Inferior parietal cortex (tissue), 1 donor: ENCODE results near the gene MKLN1.

Experiments used
- DNase-seq: peaks from one replicate; pipeline ENCODE4 v3.0.0-alpha.2; 2016; ENCODE audit errors: extremely low spot score

MKLN1 gene

DNA sequence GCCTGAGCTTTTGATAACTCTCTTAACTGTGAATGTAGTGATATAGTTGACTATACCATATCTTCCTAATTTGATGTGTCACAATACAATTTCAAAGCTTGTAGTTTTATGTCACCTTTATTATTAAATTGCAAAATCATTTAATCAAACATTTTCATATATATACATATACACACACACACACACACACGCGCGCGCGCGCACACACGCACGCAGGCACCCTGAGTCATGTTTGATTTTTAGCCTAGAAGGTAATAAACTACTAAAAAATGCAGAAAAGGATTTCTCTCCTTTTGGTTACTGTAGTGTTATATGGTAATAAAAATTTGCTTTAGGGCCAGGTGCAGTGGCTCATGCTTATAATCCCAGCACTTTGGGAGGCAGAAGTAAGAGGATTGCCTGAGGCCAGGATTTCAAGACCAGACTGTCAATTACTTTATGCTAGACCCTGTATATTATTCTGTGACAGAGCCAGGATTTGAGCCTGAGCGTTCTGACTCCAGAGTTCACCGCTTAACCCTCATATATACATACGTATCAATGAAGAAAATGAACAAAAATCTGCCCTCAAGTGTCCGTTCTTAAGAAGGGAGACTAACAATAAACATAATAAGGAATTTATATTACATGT lies 139.2 kb downstream of the MKLN1 start:
- no peak for DNase-seq

DNA sequence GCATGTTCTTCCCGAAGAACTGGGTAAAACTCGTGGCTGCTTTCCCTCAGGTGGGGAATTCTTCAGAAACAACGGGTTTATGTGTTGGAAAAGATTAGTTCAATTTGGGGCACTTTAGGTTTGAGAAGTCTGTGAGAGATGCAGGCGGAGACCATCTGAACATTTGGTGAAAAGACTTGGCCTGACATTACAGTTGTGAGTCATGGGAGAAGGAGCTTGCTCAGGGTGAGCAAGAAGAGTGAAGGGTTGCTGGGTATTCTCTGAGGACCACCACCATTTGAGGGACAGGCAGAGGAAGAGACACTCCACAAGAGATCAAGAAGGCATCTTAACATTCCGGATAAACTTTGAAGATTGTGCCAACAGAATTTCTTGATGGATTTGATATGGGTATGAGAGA lies 140.1 kb downstream of the MKLN1 start:
- no peak for DNase-seq

DNA sequence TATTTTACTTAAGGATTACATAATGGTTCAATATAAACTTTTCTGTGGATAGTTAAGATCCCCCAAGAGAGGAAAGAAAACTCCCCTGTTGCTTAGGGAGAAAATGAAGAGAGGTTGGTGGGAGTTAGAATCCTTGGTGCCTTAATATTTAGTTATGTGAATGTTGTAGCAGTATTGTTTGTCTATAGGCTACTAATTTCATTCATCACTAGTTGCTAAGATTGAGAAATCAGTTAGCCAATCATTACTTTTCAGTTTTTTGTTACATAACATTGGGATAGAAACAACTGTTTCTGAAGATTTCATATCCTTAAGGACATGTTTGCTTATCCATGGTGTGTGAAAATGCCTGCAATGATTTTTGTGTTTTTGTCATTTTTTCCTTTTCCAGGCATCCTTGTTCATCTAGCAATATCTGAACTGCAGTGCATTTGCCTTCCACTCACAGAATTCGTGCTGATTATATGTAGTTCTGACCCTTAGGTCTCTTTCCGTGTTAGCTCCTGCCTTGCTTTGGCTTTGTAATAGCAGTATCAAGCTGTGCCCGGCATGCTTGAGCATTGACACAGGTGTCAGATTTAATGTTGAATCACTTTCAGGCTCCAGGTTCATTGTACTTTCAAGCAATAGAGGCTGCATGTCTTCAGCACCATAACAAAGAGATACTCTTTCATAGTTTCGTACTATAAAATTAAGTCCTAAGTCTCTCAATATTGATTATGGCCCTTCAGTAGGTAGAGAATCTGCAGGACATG lies 143.8 kb downstream of the MKLN1 start:
- DNase-seq, result no peak

DNA sequence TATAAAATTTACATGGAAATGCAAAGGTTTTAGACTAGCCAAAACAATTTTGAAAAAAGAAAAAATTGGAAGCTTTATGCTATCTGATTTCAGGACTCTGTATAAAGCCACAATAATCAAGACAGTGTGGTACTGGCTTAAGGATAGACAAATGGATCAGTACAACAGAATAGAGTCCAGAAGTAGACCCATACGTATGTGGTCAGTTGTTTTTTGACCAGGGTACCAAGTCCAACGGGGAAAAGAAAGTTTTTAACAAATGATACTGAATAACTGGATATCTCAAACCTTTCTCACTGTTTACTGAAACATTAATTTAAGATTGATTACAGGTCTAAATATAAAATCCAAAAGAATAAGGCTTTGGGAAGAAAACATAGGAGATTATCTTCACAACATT lies 149.1 kb downstream of the MKLN1 start:
- no peak for DNase-seq

DNA sequence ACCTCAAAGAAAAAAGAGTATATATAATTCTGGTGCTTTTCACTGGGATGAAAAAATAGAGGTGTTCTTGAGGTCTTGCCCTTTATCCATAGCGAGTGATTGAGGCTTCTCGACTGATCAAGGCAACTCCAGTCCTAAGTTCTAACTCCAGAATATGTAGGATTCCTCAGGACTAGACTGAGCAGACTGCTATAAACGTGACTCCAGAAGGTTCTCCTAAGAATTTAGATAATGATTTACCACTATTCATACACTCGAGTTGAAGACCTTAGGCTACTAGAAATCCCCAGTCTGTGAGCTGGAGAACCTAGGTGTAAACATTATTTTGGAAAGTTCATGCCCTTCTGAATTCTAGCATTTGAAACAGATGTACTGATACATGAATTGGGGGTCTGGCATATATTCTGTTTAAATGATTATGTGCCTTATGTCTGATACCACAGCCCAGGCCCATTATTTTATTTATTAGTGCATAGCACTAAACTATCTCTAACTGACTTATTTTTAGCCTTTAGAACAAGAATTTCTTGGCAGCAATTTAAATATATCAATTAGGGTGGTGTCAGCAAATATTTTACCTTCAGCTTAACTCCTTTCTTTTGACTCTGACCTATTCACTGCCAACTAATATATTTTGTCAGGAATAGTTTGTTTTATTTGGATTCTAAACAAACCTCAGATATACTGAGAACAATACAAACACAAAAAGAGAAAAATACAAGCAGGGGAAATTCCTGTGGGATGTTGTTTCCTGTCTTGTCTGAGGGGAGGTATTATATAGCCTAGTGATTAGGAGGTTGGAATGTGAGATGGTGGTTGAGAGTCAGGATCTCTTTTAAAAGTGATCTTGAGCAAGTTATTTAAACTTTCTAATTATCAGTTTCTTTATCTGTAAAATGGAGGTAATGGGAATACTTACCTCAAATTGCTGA lies 153.0 kb downstream of the MKLN1 start:
- no peak for DNase-seq

DNA sequence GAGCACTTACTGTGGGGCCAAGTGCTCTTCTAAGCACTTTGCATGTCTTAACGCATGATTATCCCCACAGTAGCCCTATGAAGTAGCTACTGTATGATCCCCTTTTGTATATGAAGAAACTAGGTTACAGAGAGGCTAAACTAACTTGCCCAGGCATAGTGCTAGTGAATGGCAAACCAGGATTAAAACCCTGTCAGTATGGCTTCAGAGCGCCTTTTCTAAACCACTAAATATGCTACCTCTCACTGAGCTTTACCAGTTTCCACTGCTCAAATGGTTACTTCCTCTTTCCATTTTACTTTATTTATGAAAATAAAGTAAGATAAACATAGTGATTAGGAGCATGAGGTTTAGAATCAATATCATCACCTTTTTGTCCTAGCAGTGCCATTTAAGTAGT lies 155.1 kb downstream of the MKLN1 start:
- no peak for DNase-seq

DNA sequence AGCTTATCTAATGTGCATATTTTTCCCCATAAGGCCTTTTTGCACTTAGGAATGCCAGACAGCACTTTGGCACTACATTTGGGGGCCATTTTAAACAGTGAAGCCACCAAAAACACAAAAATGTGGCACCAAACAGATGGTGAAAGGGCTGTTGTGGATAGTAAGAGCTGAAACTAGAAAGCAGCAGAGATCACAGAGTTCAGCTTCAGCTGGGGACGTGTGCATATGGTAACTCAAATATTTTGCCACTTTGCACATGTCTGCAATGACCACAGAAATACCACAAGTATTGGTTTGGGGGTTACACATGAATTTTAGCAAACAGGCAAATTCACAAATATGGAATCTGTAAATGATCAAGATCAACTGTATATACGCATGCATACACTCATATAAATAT lies 155.9 kb downstream of the MKLN1 start:
- no peak for DNase-seq

DNA sequence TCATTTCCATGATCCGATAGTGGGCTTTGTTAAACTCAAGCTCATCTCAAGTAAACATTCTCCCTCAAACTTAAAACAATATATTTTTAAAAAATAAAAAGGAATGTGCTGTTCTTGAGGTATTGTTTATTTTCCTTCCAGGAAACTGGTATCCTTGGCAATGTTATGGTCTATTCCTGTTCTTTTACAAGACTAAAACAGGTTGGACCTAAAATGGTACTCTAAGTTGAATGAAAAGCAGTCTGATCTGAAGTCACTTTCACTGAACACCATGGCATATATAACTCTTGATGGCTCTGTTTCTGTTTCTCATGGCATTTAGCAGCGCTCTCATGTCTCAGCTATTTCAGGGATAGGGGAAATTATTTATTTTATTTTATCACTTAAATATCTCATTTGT lies 158.7 kb downstream of the MKLN1 start:
- no peak for DNase-seq

DNA sequence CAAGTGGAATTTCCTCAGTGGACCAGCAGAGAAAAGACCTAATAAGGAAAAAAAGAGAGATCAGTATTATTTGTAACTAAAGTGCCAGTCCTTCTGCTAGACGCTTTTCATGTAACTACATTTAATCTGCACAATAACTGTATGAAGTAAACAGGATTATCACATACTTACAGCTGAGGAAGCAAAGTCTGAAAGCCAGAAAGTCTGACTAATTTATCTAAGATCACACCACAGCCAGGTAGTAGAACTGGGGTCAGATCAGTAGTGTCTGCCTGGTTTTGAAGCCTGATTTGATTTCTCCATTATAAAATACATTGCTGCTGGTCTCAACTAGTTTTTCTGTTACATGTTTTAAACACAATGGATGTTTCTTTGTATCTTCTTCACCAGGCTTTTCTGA lies 159.5 kb downstream of the MKLN1 start:
- no peak for DNase-seq

DNA sequence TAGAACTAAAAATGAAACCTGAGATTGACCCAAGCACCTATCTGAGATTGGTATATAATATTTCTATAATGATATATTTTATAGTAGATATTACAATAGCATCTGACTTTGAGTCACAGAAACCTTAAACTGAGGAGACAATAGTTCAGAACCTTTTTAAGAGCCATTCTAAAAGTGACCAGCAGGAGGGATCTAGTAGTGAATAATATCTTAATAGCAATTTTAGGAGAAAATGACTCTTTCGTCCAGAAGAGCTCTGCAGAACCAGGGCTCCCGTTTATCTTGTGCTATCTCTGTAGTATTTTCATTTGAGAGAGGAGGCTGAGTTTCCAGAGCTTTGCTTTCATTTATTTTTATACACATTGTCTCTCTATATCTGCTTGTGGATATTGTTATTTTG lies 160.7 kb downstream of the MKLN1 start:
- DNase-seq, result no peak

DNA sequence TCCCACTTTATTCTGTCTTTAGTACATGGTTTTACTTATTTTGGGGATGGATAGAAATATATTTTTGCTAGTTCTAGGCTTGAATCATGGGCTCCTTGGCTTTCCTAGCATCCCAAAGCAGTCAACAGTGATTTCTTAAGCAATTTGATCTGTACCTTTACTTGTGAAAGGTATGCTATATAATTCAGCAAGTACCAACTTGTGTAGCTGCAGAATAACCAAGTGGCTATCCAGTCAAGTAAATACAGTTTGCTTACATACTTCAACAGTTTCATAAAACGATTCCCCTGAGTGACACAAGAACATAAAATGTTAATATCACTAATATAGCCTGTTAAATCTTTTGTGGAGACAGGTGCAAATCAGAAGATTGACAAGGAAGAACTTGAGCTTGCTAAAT lies 161.5 kb downstream of the MKLN1 start:
- no peak for DNase-seq

DNA sequence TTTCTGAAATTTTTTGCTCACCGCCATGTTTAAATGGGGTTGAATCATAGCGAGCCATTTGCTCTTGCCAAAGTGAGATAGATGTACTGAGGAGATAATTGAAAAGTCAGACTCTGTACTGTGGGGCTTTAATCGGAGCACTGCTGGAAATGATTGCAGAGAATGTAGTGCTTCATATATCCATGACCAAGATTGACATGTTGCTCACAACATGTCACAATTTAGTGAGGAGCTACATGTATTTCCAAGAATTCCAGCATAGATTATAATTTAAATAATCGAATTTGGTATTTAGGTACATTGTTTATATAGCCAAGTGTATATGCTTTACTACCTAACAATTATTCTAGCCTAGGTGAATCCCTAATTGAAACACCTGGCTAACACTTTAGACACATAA lies 162.2 kb downstream of the MKLN1 start:
- DNase-seq, result no peak

DNA sequence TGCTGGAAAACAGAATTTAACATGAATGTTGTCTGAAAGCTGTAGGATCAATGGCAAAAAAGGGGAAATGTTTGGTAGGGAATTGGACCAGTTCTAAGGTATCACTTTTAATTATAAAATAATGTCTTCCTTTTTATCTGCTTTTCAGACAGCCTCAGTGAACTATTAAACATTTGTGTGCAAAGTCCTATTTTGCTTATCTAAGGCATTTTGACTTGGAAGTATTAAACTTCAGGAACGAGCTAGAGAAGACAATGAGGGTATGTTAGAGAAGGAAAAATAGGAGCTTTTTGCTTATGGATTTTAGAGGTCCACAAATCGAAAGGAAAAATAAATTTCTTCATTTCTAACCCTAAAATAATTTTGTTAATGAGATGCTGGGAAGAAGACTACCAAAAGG lies 165.4 kb downstream of the MKLN1 start:
- no peak for DNase-seq

DNA sequence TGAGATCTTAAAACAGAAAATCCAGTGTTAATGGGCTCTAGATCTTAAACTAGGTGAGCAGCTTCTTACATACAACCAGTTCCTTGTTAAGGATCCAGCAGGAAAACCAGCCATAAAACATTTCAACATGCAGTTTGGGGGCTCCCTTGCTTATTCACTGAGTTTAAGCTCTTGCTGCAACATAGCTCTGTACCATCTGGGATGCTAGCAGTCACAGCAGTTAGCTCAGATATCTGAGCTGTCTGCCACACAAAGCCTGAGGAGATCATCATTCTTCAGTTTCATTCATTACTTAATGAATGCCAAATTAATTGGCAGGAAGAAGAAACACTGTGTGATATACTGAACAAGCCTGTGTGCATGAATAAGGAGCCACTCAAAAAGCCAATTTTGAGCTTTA lies 165.9 kb downstream of the MKLN1 start:
- no peak for DNase-seq

DNA sequence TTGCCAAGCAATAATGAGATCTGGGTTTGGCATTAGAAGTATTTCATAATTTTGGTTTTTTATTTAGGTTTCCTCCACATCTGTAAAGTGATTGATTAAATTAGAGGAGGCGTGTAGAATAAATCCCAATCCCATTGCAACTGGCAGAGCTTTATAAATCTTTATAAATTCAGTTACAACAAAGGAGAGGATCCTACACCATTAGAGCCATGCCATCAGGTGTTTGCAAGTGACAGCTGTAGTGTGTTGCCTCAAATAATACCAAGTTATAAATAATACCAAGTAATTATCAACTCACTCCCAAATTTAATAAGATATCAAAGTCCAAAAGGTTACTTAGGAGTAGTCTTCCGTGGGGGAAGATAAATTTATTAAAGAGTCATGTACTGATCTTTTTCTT lies 166.5 kb downstream of the MKLN1 start:
- no peak for DNase-seq

DNA sequence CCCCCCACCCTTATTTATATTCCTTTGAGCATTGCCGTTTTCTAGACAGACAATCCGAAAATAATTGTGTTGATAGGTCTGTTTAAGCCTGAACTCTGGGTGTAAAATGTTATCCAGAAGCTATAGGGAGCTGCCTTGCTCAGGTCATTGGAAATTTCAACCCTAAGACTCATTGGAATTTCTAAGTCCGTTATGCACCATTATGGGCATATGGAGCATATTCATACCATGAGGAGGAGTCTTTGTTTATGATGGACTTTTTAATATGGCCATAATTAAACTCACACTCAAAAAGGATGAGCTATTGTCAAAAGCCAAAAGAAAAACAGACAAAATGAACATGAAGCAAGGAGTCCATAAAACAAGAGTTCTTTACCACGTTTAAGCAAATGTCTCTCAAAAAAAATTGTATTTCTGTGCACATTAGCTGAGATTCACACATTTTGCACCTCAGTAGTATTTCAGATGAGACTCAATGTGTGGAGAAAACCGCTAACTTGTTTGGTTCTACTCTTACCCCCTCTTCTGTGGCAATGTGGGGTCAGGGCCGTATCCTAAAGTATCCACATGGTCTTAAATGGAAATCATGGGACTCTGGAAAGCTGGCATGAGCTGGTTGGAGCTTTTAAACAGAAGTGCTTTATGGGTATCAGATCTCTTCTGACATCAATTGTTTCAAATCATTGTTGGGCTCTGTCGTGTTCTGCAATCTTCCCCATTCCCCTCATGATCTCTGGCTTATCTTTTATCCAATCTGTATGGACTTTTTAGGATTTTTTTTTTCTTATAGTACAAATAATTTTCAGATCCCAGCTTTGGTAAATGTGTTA lies 168.2 kb downstream of the MKLN1 start:
- no peak for DNase-seq

DNA sequence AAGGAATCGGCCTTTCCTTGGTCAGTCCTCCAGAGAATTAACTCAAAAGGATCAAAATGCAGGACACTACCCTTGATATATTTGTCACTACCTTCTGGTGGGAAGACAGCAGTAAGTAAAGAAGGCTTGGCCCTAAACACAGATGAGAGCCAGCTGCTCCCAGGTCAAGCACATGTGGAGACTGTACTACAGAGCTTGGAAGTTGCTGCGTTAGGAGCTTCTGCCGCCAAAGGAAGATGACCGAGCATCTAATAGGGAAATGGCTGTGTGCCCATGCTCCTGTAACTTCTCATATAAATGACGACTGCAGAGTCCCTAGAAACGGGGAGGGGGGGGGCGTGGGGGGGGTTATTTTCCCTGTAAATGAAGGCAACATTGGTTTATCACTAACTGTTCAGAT lies 169.8 kb downstream of the MKLN1 start:
- no peak for DNase-seq

DNA sequence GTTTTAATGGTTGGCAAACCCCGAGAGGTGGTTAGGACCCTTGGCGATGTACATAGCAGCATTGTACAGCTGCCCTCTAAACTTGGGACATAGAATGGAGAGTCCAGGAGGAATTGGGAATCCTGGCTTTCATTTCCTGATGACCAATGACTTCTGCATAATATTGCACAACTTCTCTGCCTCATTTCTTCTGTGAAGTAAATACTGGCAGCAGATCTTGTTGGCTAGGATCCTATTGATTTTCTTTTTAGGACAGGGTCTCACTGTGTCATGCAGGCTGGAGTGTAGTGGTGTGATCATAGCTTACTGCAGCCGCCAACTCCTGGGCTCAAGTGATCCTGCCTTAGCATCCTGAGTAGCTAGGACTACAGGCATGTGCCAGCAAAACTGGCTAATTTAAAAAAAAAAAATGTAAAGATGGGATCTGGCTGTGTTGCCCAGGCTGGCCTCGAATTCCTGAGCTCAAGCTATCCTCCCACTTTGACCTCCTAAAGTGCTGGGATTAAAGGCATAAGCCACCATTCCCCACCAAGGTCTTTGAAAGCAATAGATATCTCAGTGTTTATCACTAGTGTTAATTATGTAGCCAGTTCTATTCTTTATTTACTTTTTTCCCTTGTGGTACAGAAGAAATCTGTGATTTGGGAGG lies 170.7 kb downstream of the MKLN1 start:
- no peak for DNase-seq

DNA sequence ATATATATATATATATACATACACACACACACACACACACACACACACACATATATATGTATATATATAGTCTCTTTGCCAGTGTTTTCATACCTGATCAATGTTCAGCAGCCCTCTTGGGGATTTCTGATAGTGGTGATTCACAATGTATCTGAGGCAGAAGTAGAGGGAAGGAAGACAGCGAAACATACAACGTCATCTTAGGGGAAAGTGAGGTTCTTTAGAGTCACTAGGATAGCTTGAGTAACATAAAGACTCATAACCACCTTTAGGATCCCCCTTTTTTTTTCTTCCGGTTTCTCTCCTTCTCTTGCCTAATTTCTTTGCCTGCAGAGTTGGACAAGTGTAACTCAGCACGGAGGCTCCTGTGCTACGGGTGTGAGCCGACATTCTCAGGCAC lies 172.1 kb downstream of the MKLN1 start:
- no peak for DNase-seq

DNA sequence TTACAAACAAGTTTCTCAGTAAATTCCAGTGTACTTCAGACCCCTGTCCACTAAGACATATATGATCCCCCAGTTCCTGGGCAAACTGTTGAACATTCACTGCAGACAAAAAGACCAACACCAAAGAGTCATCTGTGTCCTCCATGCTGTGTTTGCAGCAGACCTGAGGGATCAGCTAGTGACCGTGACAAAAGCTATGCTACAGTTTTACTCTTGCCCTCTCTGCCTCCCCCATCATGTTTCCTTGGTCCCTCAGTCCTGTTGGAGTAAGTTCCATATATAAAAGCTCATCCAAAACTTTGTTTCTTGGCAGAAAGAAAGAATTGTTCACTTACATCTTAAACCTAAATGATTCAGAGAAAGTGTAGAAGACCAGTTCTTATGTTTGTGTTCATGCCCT lies 172.7 kb downstream of the MKLN1 start:
- DNase-seq, result no peak

DNA sequence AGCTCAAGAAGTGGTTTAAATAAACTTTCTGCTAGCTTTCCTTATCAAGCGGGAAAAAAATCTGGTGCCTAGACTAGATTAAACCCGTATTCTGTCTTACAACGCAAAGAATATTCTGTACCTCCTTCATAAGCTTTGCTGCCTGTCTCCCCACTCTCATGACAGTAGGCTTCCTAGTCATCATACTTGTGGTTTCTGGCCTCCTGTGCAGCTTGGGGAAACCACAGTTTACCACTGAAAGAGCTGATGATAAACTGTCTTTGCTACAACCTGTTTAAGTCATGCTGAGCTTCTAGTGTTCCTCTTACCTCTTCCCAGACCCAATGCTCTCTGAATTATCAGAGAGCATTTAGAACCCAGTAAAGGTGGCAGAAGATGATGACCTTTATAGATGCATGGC lies 173.7 kb downstream of the MKLN1 start:
- no peak for DNase-seq
